Esophagus muscularis mucosa (tissue), 4 donors: Measurements from ENCODE around the gene SCARF1. TPM values are rescaled to one million over a fixed set of nuclear protein-coding genes. Genes with fewer than 3 reads are reported as not detected.
A peak's percentile ranks its signal among the peaks of the same experiment; 100 is the strongest.

Experiments used
- DNase-seq: peaks from one replicate; pipeline ENCODE4 v3.0.0-alpha.2; 2017; ENCODE audit errors: extremely low spot score
- H3K27ac ChIP-seq, 4 donors: fragments of 200-600 bp; sonication (generic); replicated peaks in 1 of 4; 1 replicate in 3 of 4; 2 replicates in 1 of 4; pipeline ENCODE4 v1.5.1; 2016 to 2019; ENCODE audit warnings: mild to moderate bottlenecking in 1 of 4
- H3K27me3 ChIP-seq, 4 donors: fragments of 200-600 bp; sonication (generic); one replicate each; pipeline versions ENCODE4 v1.5.1 to v1.6.0; 2016 to 2019
- H3K36me3 ChIP-seq, 4 donors: fragments of 200-600 bp; sonication (generic); one replicate each; pipeline ENCODE4 v1.5.1; 2016 to 2019
- H3K4me1 ChIP-seq, 4 donors: fragments of 200-600 bp; sonication (generic); one replicate each; pipeline ENCODE4 v1.5.1; 2016 to 2019
- H3K4me3 ChIP-seq, 4 donors: fragments of 200-600 bp; sonication (generic); 1 replicate in 2 of 4; 2 replicates in 2 of 4; pipeline ENCODE4 v1.5.1; 2016 to 2019; ENCODE audit warnings: mild to moderate bottlenecking in 4 of 4, moderate library complexity in 1 of 4
- H3K9me3 ChIP-seq, 4 donors: fragments of 200-600 bp; sonication (generic); 1 replicate in 3 of 4; 2 replicates in 1 of 4; pipeline ENCODE4 v1.5.1; 2016 to 2019
- CTCF ChIP-seq, 3 experiments: fragments of 200-600 bp in 2 of 3; fragments of 450-650 bp in 1 of 3; sonication (generic) in 2 of 3; IDR thresholded peaks; one replicate each; pipeline ENCODE4 v1.5.1; 2017 to 2019; ENCODE audit warnings: antibody characterized with exemption in 3 of 3, mild to moderate bottlenecking in 2 of 3, moderate library complexity in 1 of 3
- EP300 ChIP-seq: sonication (generic); formaldehyde crosslinking; IDR thresholded peaks from one replicate; pipeline ENCODE4 v1.6.1; 2017; ENCODE audit warnings: antibody characterized with exemption
- POLR2A ChIP-seq: fragments of 450-650 bp; IDR thresholded peaks from one replicate; pipeline ENCODE4 v1.6.1; 2017; ENCODE audit warnings: antibody characterized with exemption, moderate library complexity, mild to moderate bottlenecking, low read depth
- POLR2AphosphoS5 ChIP-seq, 2 donors: sonication (generic); formaldehyde crosslinking; IDR thresholded peaks; one replicate each; pipeline ENCODE4 v1.6.1; 2017; ENCODE audit warnings: antibody characterized with exemption in 2 of 2
- WGBS: methylation state at CpG from one replicate; pipeline ENCODE4 v1.1.5; 2018; 5-methylcytosine and 5-hydroxymethylcytosine counted together
- intact Hi-C: fragments of 100-400 bp; cut with DNase I; formaldehyde crosslinking; loops from one replicate; pipeline ENCODE4 v1.15.1; 2023
- total RNA-seq, 4 donors: library from RNA; depleted of rRNA; stranded (reverse); fragments of >200 nt; gene quantifications; one replicate each; pipeline versions ENCODE4 v1.1.0 to v1.2.1, GENCODE V29; 2016

Gene SCARF1
- total RNA-seq, 4 donors from 2014 or later = 6.2 to 19.8 (median 12.8) TPM

GRCh38 chr17:1643999-1644492, 1.5 kb downstream of the SCARF1 start:
- H3K36me3 ChIP-seq = peaks cover 0 to 14% (median 0%) of the 10 kb centered on the region in 4 donors
- H3K4me3 ChIP-seq = peak overlapping the region; percentile 53 to 58 (median 56)
- no peaks in the 10 kb centered on the region for H3K9me3 ChIP-seq
- H3K27ac ChIP-seq = peak overlapping the region; percentile 91 to 100 (median 97)
- DNase-seq = no peak
- intact Hi-C loops = no loop called here
- H3K27me3 ChIP-seq = no peaks in the 10 kb centered on the region
- TF ChIP-seq CTCF (IDR thresholded peaks at IDR 0.05) (no peak), POLR2AphosphoS5 (IDR thresholded peaks at IDR 0.05) (no peak), POLR2A (no peak), EP300 (no peak)
- WGBS = 47% methylated on average over 4 of the region's 13 CpGs
- H3K4me1 ChIP-seq = peaks cover 38 to 61% (median 59%) of the 10 kb centered on the region in 4 donors

GRCh38 chr17:1643293-1643998, 2.1 kb downstream of the SCARF1 start:
- peaks cover 0 to 20% (median 0%) of the 10 kb centered on the region in 4 donors for H3K36me3 ChIP-seq
- intact Hi-C loops = no loop called here
- H3K27me3 ChIP-seq = no peaks in the 10 kb centered on the region
- DNase-seq = no peak
- 0% methylated on average over 2 of the region's 90 CpGs for WGBS
- peak in 1 of 3 experiments; percentile 21 for TF ChIP-seq CTCF (IDR thresholded peaks at IDR 0.05)
- no peak for TF ChIP-seq EP300
- H3K4me3 ChIP-seq = peak overlapping the region; percentile 53 to 58 (median 56)
- H3K27ac ChIP-seq = peak overlapping the region; percentile 91 to 100 (median 97)
- peaks cover 38 to 58% (median 56%) of the 10 kb centered on the region in 4 donors for H3K4me1 ChIP-seq
- H3K9me3 ChIP-seq = no peaks in the 10 kb centered on the region

- TF ChIP-seq EP300 = no peak
- TF ChIP-seq CTCF (IDR thresholded peaks at IDR 0.05) = no peak
- TF ChIP-seq POLR2A = no peak
- TF ChIP-seq POLR2AphosphoS5 (IDR thresholded peaks at IDR 0.05) = no peak
- Histone ChIP-seq H3K4me1 (peaks cover 14 to 34% (median 32%) of the 10 kb centered on the region in 4 donors), H3K27ac (no peak overlapping the region), H3K9me3 (no peaks in the 10 kb centered on the region), H3K27me3 (no peaks in the 10 kb centered on the region), H3K4me3 (no peak overlapping the region), H3K36me3 (peaks cover 0 to 39% (median 8%) of the 10 kb centered on the region in 4 donors)
- WGBS = 82% methylated on average over 12 of the region's 12 CpGs
- intact Hi-C loops = no loop called here
- no peak for DNase-seq
These were observed 4.5 kb downstream of the SCARF1 start for GRCh38 chr17:1641065-1641403.

GRCh38 chr17:1640329-1641064, 5.0 kb downstream of the SCARF1 start:
- no peaks in the 10 kb centered on the region for H3K9me3 ChIP-seq
- 77% methylated on average over 9 of the region's 23 CpGs for WGBS
- intact Hi-C loops = no loop called here

More at GRCh38 chr17:1640329-1641064, 5.0 kb downstream of the SCARF1 start:
- Histone ChIP-seq H3K4me1 (peaks cover 9 to 29% (median 26%) of the 10 kb centered on the region in 4 donors), H3K4me3 (no peak overlapping the region), H3K27me3 (no peaks in the 10 kb centered on the region), H3K27ac (no peak overlapping the region), H3K36me3 (peaks cover 0 to 43% (median 12%) of the 10 kb centered on the region in 4 donors)
- no peak for TF ChIP-seq POLR2AphosphoS5 (IDR thresholded peaks at IDR 0.05)
- TF ChIP-seq EP300 = no peak
- TF ChIP-seq CTCF (IDR thresholded peaks at IDR 0.05) = no peak
- TF ChIP-seq POLR2A = no peak
- DNase-seq = no peak
